TTC549 (cell line): ENCODE data around the gene ATCAY.
"Not testable (repeated sequence)": the region's sequence is repeated elsewhere in the genome, so short reads cannot be mapped to it uniquely, and the experiment has no call there.

Experiments
- FAIRE-seq: peaks from 2 replicates; lab custom pipeline; 2012; peaks lifted over from hg19 to GRCh38; lab: Jason Lieb, UNC

Gene ATCAY

DNA sequence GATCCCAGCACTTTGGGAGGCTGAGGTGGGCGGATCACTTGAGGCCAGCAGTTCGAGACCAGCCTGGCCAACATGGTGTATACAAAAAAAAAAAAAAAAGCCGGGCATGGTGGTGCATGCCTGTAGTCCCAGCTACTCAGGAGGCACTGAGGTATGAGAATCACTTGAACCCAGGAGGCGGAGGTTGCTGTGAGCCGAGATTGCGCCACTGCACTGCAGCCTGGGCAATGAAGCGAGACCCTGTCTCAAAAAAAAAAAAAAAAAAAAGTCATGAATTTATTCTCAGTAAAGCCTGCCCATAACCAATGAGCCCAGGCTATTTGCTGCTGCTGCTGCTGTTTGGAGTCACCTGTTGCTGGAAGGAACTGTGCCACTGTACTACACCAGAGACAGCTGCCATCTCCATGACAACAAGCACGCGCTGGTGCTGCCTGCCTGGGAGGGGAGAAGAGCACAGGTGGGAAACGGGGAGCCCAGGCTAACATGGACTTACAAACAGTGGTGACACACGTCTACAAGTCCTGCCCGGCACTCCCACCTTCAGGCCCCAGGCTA is 23.0 kb upstream of the ATCAY start:
- no peak for FAIRE-seq

DNA sequence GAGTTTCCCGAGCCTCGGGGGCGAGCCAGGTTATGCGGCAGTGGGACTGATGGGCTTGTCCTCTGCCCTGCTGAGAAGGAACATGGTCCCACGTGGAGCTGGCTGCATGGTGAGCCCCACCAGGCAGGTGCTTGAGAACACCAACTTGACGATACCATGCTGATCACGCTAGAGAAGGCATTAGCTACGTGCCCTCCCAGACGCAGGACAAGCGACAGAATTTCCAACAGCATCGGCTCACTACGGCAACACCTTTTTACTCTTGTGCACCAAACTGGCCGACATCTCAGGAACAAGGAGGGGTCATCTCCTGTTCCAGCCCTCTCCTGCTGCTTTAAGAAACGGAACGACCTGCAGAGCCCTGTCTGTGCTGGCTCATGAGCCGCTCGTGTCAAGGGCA is 20.0 kb upstream of the ATCAY start:
- FAIRE-seq: no peak

DNA sequence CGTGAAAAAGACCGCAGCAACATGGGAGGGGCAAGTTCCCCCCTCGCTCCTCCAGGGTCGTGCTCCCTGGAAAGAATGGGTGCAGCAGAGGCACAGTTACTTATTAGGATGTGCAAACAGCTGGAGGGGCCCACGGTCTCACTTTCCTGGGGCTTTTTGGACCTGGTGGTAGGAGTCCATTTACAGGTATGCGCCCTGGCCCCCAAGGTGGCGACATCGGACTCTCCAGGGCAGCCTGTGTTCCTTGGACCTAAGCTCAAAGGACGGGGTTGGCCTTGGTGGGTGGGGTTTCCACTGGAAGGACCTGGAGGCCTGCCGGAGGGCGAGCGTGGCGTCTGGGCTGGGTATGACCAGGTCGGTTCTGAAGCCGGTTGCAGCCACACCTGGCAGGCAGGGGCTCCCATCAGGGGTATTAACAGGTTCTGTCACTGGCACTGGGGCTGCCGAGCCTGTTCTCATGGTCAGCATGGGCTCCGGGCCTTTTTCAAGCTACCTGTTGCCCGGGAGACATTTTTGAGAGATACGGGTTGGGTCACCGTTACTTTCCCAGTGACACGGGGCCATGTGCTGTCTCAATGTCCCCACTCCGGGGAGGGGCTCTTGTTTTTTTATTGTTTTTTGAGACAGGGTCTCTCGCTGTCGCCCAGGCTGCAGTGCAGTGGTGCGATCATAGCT is 17.5 kb upstream of the ATCAY start:
- FAIRE-seq: no peak

DNA sequence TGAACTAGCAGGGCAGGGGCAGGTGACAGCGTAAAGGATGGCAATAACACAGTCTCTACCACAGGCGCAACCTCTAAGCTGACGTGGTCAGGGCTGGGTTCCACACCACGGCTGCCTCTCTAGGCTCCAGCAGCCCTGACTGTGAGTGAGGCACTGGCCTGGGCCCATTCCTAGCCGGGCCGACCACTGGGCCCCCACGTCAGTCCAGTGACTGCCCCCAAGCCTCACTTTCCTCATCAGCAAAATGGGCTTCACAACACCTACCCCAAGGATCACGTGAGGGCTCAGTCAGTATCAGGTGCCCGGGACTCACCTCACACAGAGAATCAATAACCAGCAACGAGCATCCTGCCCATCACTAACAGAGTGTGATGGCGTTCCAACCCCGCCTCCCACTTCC is 16.8 kb upstream of the ATCAY start:
- FAIRE-seq: no peak

DNA sequence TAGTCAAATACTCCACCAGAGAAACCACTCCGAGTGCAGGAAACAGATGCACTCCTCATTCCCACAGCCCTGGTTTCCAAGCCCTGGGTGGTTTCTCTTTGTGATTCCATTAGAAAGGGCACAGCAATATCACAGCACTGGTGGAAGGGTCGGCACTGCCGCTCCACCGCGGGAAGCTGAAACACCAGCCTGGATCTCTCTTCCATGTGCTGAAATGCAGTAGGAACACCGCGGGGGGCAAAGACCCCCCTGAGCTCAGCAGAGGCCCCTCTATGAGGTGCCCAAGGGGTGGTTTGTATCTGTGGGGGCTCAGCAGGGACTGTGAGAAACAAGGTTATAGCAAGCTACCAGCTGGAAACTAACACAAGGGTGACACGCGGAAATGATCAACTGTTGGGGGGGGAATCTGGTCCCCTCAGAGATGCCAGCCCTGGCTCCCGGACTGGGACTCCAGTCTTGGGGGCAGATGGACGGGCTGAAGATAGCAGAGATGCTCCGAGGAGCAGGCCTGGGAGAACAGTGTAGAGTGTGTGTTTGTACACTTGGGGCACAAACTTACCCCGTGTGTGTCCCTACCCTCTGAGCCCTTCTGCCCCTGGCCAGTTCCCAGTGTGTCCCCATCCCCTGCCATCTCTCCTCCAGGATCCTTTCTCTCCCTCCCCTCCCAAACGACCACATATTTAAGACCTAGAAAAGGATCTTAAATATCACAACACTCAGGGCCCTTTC is 13.4 kb upstream of the ATCAY start:
- no peak for FAIRE-seq

DNA sequence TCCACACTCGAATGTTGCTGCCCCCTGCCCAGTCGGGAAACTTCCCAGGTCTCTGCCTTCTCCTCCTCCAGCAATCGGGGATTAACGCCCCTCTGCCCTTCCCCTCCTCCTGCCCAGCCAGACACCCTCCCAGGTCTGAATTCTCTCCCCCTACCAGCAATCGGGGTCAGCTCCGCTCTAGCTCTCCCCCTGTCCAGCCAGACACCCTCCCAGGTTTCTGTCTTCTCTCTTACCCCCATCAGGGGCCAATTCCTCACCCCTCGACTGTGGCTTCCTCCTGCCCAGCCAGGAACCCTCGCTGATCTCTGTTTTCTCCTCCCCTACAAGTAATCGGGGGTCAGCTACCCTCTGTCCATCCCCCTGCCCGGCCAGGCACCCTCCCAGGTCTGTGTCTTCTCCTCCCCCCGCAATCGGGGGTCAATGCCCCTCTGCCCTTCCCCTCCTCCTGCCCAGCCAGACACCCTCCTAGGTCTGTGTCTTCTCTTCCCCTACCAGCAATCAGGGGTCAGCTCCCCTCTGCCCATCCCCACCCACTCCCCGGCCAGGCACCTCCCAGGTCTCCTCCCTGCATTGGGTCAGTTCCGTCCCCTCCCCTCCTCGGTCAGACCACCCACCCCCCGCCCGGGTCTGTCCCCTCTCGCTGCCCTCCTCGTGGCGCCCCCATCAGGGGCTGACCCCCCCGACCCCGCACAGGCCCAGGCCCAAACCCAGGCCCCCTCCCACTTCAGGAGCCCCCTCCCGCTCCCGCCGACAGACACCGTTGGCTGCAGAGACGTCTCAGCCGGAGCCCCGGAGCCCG is 12.3 kb upstream of the ATCAY start:
- FAIRE-seq: no peak

DNA sequence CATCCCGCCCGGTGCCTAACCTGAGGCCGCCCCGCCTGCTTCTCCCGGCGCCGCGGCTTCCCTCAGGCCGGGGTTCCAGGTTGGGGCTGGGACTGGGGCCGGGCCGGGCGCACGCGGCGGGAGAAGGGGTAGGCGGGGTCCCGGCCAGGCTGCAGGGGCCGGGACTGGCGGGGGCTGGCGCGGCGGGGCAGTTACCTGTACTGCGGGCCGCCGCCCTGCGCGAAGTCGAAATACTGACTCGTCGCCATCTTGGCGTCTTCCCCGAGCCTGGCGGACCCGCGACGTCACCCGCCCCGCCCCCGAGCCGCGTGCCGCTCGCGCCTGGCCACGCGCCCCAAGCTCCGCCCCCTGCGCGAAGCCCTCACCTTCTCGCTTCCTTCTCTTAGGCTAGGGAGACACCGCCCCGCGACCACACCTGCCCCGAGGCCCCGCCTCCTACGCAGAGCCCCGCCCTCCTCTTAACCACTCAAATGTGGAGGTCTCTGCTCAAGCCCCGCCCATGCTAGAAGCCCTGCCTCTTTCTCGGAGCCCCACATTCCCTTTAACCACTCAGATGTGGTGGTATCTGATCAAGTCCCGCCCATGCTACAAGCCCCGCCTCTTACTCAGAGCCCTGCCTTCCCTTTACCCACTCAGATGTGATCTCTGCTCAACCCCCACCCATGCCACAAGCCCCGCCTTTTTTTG is 11.6 kb upstream of the ATCAY start, which contains the start of gene ZFR2:
Gene ZFR2 (minus strand): TSS at position 269 of the 687 bp plus-strand sequence. CDS start 21 bp downstream, at position 248.
- FAIRE-seq: no peak

DNA sequence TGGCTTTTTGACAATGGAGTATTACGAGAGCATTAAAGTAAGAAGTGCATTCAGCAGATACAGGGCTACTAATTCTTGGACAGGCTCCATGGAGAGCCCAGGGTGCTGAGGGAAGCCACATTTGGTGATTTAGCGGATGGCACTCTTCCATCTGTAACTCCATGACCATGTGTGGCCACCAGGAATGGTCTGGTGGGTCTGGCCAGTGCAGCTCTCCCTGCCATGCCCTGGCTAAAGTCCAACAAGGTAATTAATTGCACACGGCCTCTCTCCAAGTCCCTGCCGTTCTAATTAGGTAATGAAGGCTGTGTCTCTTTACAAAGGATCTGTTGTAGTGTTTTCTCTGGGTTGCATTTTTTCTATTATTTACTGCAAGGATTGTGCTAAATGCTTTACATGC is 7.3 kb upstream of the ATCAY start:
- FAIRE-seq: no peak

DNA sequence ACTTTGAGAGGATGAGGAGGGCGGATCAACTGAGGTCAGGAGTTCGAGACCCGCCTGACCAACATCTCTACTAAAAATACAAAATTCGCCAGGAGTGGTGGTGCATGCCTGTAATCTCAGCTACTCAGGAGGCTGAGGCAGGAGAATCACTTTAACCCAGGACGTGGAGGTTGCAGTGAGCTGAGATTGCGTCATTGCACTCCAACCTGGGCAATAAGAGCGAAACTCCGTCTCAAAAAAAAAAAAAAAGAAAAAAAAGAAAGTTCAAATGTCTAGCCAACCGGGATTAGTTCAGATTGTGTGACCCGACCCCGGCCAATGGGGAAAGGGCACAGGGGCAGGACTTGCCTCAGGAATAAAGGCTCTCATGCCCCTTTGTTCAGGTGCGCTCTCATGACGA is 5.8 kb upstream of the ATCAY start:
- not testable (repeated sequence) for FAIRE-seq

DNA sequence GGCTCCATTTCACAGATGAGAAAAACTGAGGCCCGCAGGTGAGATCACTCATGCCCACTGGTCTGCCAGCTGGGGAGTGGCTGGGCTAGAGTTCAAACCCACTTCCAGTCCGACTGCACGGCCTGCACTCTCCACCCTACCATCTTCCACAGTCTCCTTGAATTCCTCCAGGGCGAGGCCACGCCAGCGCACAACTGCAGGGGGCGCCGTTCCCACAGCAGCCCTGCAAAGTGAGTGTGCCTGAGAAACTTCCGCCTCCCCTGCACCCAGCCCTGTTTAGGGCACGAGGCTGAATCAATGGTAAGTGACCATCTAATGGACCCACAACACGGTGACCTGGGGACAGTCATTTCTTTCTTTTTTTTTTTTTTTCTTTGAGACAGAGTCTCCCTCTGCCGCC is 829 bp upstream of the ATCAY start:
- FAIRE-seq: no peak

DNA sequence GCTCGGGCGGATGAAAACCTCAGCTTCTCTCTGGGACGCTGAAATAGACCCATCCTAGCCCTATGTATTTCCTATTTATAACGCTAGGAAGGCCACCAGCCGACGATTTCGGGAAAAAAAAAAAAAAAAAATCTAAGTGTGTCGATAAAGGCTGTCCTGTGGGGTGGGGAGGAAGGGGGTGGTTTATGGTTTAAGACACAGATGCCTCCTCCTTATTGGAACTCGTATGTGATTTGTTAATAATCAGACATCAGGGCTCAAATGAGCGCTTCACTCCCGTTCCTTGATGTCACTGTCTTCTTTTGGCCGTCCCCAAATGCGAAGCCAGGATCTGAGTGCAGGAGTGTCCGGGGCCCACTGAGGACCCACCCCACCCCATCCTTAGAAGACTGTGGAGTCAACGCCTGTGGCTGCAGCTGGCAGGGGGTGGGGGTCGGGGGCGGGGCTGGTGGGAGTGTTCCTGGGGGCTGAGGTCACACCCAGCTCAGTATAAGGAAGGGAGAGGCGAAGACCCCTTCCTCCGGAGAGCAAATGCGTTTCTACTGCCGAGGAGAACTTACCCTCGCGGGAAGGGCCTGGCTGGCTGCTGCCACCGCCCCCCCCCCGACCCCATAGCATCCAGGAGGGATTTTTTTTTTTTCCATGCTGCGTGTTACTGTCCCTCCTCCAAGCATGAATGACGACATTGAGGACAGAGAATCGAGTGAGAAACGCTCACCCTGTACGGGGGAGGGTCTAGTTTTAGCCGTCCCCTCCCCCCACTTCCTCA is 971 bp downstream of the ATCAY start:
- no peak for FAIRE-seq

DNA sequence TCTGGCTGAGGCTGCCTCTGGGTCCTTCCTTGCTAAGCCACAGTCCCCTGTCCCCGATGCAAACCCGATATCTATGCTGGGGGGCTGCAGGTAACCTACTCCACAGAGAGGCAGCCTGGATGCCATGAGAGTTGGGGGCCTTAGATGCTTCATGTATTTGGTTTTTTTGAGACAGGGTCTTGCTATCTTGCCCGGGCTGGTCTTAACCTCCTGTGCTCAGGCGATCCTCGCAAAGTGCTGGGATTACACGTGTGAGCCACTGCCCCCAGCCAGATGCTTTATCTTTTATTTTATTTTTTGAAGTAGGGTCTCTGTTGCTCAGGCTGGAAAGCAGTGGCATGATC is 1.5 kb downstream of the ATCAY start:
- no peak for FAIRE-seq

DNA sequence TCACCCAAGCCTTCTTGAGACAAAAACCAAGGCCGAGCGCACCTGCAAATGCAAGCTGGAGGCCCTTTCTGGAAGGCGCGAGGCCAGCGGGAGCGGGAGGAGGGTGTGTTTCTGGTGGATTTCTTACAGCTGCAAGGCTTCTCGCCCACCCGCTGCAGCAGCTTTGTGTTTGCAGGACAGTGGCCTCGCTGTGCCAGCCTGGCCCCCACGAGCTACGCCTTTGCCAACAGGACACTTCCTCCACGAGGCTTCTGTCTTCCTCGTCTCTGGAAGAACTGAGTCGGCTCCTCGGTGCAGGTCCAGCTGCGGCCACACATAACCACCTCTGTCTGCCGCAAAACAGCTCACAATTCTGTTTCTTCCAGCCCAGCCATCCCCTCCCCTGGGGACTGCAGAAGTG is 10.1 kb downstream of the ATCAY start:
- FAIRE-seq: no peak

DNA sequence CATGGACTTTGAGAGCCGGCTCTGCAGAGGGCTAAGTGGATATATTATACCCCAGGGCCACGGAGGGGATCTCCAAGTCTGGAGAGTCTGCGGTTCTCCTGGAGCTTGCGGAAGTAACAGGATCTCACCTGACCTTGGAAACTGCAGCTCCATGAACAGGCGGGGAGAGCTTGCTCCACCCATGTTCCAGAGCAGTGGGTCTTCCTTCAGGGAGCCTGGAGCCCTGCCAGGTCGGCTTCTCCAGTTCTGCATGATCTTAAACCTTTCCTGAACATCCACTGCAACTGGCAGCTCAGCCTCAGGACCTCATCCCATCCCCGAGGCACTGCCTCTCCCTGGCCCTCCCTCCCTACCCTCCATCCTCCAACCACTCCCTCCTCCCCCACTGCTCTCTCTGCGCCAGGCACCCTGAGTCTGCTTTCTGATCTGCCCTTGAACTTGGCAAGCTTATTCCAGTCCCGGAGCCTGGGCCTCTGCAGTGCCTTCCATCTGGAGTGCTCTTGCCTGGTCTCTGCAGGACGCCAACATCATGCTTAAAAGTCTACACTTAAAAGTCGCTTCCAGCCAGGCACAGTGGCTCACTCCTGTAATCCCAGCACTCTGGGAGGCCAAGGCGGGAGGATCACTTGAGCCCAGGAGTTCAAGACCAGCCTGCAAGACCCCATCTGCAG is 13.2 kb downstream of the ATCAY start:
- no peak for FAIRE-seq

DNA sequence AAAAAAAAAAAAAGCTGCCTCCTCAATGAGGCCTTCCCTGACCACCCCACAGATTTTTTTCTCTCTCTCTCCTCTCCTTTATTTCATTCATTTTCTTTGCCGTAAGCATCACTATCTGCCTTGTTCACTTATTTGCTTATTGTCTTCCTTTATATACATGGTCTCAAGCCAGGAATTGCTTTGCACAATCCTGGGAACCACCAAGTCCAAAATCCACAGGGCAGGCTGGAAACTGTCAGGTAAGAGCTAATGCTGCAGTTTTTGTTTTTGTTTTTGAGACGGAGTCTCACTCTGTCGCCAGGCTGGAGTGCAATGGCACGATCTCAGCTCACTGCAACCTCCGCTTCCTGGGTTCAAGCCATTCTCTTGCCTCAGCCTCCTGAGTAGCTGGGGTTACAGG is 14.5 kb downstream of the ATCAY start:
- not testable (repeated sequence) for FAIRE-seq

DNA sequence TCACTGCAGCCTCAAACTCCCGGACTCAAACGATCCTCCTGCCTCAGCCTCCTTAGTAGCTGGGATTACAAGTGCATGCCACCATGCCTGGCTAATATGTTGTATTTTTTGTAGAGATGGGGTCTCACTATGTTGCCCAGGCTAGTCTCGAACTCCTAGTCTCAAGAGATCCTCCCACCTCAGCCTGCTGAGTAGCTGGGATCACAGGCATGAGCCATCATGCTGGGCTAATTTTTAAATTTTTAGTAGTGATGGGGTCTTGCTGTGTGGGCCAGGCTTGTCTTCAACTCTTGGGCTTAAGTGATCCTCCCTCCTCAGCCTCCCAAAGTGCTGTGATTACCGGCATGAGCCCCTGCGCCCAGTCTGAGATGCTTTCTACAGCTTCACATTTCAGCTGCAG is 15.3 kb downstream of the ATCAY start:
- FAIRE-seq: no peak

DNA sequence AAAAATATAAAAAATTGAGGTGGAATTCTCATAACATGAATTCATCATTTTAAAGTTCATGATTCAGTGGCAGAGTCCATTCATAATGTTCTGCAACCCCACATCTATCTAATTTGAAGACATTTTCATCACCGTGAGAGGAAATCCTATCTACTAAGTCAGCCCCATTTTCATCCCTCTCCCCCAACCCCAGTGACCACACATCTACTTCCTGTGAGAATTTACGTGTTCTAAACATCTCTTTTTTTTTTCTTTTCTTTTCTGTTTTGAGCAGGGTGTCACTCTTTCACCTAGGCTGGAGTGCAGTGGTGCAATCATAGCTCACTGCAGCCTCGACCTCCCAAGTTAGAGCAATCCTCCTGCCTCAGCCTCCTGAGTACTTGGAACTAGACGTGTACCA is 17.5 kb downstream of the ATCAY start:
- FAIRE-seq: no peak

DNA sequence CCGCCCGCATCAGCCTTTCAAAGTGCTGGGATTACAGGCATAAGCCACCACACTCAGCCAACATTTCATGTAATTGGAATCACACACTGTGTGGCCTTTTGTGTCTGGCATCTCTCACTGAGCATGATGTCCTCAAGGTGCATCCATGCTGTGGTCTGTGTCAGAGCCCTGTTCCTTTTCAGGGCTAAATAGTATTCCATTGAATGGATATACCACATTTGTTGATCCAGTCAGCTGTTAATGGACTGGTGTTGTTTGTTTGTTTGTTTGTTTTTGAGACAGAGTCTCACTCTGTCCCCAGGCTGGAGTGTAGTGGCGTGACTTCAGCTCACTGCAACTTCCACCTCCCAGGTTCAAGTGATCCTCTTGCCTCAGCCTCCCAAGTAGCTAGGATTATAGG is 17.9 kb downstream of the ATCAY start:
- FAIRE-seq: no peak

DNA sequence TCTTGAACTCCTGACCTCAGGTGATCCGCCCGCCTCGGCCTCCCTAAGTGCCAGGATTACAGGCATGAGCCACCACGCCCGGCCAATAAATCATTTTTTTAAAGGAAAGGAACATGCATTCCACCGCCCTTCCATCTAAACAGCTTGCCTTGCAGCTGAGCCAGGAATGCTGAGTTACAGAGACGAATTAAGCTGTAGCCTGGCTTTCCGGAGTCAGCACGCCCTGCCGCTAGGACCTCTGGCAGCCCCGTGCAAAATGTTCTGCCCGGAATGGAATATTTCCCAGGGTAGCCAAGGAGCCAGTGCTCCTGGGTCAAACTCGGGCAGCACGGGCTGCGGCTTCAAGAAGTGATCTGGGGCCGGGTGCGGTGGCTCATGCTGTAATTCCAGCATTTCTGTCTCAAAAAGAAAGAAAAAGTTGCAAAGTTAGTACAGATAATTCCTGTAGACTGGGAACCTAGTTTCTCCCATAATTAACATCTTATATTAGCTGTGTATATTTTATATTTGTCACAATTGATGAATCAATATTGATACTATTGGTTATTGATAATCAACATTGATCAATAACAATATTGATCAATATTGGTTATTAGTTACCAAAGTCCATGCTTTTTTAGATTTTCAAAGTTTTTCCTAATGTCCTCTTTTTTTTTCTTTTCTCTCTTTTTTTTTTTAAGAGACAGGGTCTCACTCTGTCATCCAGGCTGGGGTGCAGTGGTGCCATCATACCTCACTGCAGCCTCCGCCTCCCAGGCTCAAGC is 19.2 kb downstream of the ATCAY start:
- no peak for FAIRE-seq

DNA sequence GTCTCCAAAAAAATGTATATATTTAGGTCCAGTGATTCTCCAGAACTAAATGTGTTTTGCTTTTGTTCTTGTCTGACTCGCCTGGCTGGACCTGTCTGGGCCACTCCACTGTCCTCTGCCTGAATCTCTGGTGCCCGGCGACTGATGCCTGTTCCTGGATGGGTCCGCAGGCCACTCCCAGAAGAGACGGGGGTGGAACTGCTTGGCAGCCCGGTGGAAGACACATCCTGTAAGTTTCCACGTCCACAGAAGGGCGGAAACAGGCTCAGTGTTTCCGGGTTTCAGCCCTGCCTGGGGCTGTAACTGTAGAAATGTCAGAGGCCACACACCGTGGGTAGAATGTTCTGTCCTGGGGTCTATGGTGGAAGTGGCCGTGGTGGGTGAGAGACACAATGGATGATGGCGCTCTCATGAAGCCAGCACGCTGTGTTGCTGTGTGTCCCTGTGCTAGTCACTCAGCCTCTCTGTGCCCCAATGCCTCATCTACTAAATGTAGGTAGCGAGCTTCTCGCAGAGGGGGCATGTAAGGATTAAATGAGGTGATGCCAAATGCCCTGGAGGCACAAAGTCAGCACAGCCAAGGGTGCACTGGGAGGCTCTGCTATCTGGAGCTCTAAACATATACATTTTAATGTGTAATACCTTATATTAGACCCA is 22.0 kb downstream of the ATCAY start:
- no peak for FAIRE-seq
